IMR-90 (cell line): Measurements from ENCODE around the gene ELAVL4. TPM values are rescaled to one million over a fixed set of nuclear protein-coding genes. Genes with fewer than 3 reads are reported as not detected.

Experiments
- ATAC-seq: fragments of 200-7000 bp; cut with Tn5 transposase; 2 replicates; pipeline ENCODE4 v1.9.1; 2020; ENCODE audit warnings: low read depth, mild to moderate bottlenecking, moderate library complexity
- BruUV-seq: library from RNA; stranded (reverse); fragments of 400-500 nt; replicated peaks from 2 replicates; lab custom pipeline; 2021; lab: Mats Ljungman, UMichigan
- CTCF ChIA-PET: fragments of 300-600 bp; formaldehyde crosslinking; extraction: SDS; loops from one replicate; lab custom pipeline; 2021; ENCODE audit warnings: antibody characterized with exemption; lab: Yijun Ruan, JAX
- POLR2A ChIA-PET: fragments of 300-600 bp; sonication (Branson Sonifier 250); formaldehyde crosslinking; loops from one replicate; lab custom pipeline; 2022; ENCODE audit warnings: antibody characterized with exemption; ENCODE audit not compliant: unreplicated experiment; lab: Charles Lee
- DNase-seq: peaks from one replicate; pipeline ENCODE4 v3.0.0; 2013
- H2AFZ ChIP-seq: replicated peaks from 2 replicates; pipeline ENCODE3; 2013; ENCODE audit warnings: low read length, mild to moderate bottlenecking; ENCODE audit not compliant: poor library complexity
- H2AK5ac ChIP-seq: 2 replicates; pipeline ENCODE4 v1.6.1; 2013; ENCODE audit warnings: low read depth, low read length, inconsistent platforms
- H2AK9ac ChIP-seq: replicated peaks from 2 replicates; pipeline ENCODE3; 2013; ENCODE audit warnings: mild to moderate bottlenecking, low read depth, low read length, moderate library complexity; ENCODE audit not compliant: poor library complexity
- H2BK120ac ChIP-seq: 2 replicates; pipeline ENCODE4 v1.6.1; 2013; ENCODE audit warnings: low read depth, low read length, inconsistent platforms
- H2BK15ac ChIP-seq: 3 replicates; pipeline ENCODE4 v1.6.1; 2013; ENCODE audit warnings: low read depth, low read length, inconsistent platforms
- H2BK20ac ChIP-seq: 2 replicates; pipeline ENCODE4 v1.6.1; 2013; ENCODE audit warnings: low read depth, mild to moderate bottlenecking, inconsistent platforms, low read length, moderate library complexity
- H2BK5ac ChIP-seq: 2 replicates; pipeline ENCODE4 v1.6.1; 2013; ENCODE audit warnings: mild to moderate bottlenecking, low read depth, low read length, inconsistent platforms; ENCODE audit not compliant: poor library complexity, severe bottlenecking
- H3K14ac ChIP-seq: replicated peaks from 2 replicates; pipeline ENCODE4 v1.6.1; 2013; ENCODE audit warnings: low read depth, low read length, inconsistent platforms
- H3K18ac ChIP-seq: 2 replicates; pipeline ENCODE4 v1.6.1; 2013; ENCODE audit warnings: low read depth, low read length, control low read depth
- H3K23ac ChIP-seq: 2 replicates; pipeline ENCODE4 v1.6.1; 2013; ENCODE audit warnings: low read depth, low read length, inconsistent platforms
- H3K27ac ChIP-seq: 2 replicates; pipeline ENCODE4 v1.5.1; 2013; ENCODE audit warnings: mild to moderate bottlenecking, control low read depth, low read length; ENCODE audit not compliant: insufficient read depth
- H3K27me3 ChIP-seq: 2 replicates; pipeline ENCODE4 v1.6.1; 2013; ENCODE audit warnings: low read length; ENCODE audit not compliant: control insufficient read depth, insufficient read depth
- H3K36me3 ChIP-seq: 2 replicates; pipeline ENCODE4 v1.6.1; 2013; ENCODE audit warnings: low read length, mixed read lengths; ENCODE audit not compliant: control insufficient read depth, insufficient read depth
- H3K4ac ChIP-seq: 2 replicates; pipeline ENCODE4 v1.6.1; 2013; ENCODE audit warnings: low read depth, low read length, inconsistent platforms
- H3K4me1 ChIP-seq: 2 replicates; pipeline ENCODE4 v1.6.1; 2013; ENCODE audit warnings: low read length, mixed read lengths; ENCODE audit not compliant: control insufficient read depth, insufficient read depth
- H3K4me2 ChIP-seq: 2 replicates; pipeline ENCODE4 v1.6.1; 2013; ENCODE audit warnings: low read depth, mild to moderate bottlenecking, control low read depth, low read length, moderate library complexity
- H3K4me3 ChIP-seq: 2 replicates; pipeline ENCODE4 v1.5.1; 2013; ENCODE audit warnings: low read depth, mild to moderate bottlenecking, control low read depth, low read length, moderate library complexity; ENCODE audit not compliant: insufficient read depth
- H3K56ac ChIP-seq: 2 replicates; pipeline ENCODE4 v1.6.1; 2013; ENCODE audit warnings: low read length, inconsistent platforms; ENCODE audit not compliant: insufficient read depth; ENCODE audit errors: extremely low read depth
- H3K79me1 ChIP-seq, 2 experiments: 2 replicates each; pipeline ENCODE4 v1.6.1; 2013; ENCODE audit warnings: low read length in 2 of 2, inconsistent platforms in 1 of 2, low read depth in 1 of 2
- H3K9ac ChIP-seq: 2 replicates; pipeline ENCODE4 v1.6.1; 2013; ENCODE audit warnings: low read depth, low read length, control low read depth
- H3K9me1 ChIP-seq: 2 replicates; pipeline ENCODE4 v1.6.1; 2013; ENCODE audit warnings: low read length, inconsistent platforms; ENCODE audit not compliant: insufficient read depth
- H3K9me3 ChIP-seq: 2 replicates; pipeline ENCODE4 v1.6.1; 2013; ENCODE audit warnings: low read length; ENCODE audit not compliant: control insufficient read depth, insufficient read depth
- H4K20me1 ChIP-seq: 2 replicates; pipeline ENCODE4 v1.6.1; 2013; ENCODE audit warnings: low read length, inconsistent platforms; ENCODE audit not compliant: insufficient read depth
- H4K5ac ChIP-seq: 2 replicates; pipeline ENCODE4 v1.6.1; 2013; ENCODE audit warnings: mild to moderate bottlenecking, low read depth, low read length, control low read depth
- H4K8ac ChIP-seq, 2 experiments: 2 replicates each; pipeline ENCODE4 v1.6.1; 2013; ENCODE audit warnings: low read depth in 2 of 2, low read length in 2 of 2, control low read depth in 1 of 2, inconsistent platforms in 1 of 2
- H4K91ac ChIP-seq: 2 replicates; pipeline ENCODE4 v1.6.1; 2013; ENCODE audit warnings: low read depth, low read length, inconsistent platforms; ENCODE audit not compliant: insufficient read depth
- BHLHE40 ChIP-seq: fragments of 150-350 bp; IDR thresholded peaks from 2 replicates; pipeline ENCODE4 v1.6.1; 2016; ENCODE audit warnings: mild to moderate bottlenecking, low read depth, low read length
- CHD1 ChIP-seq: IDR thresholded peaks from 2 replicates; pipeline ENCODE4 v1.6.1; 2012; ENCODE audit warnings: low read depth, low read length, improper control_type of control experiment
- FOS ChIP-seq: fragments of 150-350 bp; IDR thresholded peaks from 2 replicates; pipeline ENCODE4 v1.6.1; 2016; ENCODE audit warnings: low read depth, low read length
- MAFK ChIP-seq: IDR thresholded peaks from 2 replicates; pipeline ENCODE4 v1.6.1; 2012; ENCODE audit warnings: low read depth, low read length, improper control_type of control experiment
- MAZ ChIP-seq: IDR thresholded peaks from 2 replicates; pipeline ENCODE4 v1.6.1; 2012; ENCODE audit warnings: low read depth, mild to moderate bottlenecking, low read length, improper control_type of control experiment, moderate library complexity, borderline replicate concordance
- MXI1 ChIP-seq: IDR thresholded peaks from 2 replicates; pipeline ENCODE4 v1.6.1; 2012; ENCODE audit warnings: low read depth, mild to moderate bottlenecking, low read length, moderate library complexity, borderline replicate concordance
- NFE2L2 ChIP-seq: fragments of 150-350 bp; IDR thresholded peaks from 2 replicates; pipeline ENCODE4 v1.6.1; 2016; ENCODE audit warnings: low read depth, mild to moderate bottlenecking, low read length
- POLR2A ChIP-seq: IDR thresholded peaks from 2 replicates; pipeline ENCODE4 v1.6.1; 2012; ENCODE audit warnings: mild to moderate bottlenecking, low read depth, low read length
- RAD21 ChIP-seq: IDR thresholded peaks from 2 replicates; pipeline ENCODE4 v1.6.1; 2012; ENCODE audit warnings: low read length, improper control_type of control experiment
- RCOR1 ChIP-seq: IDR thresholded peaks from 2 replicates; pipeline ENCODE4 v1.6.1; 2012; ENCODE audit warnings: mild to moderate bottlenecking, low read length, improper control_type of control experiment; ENCODE audit not compliant: insufficient replicate concordance
- RFX5 ChIP-seq: IDR thresholded peaks from 2 replicates; pipeline ENCODE4 v1.8.0; 2012; ENCODE audit warnings: low read depth, mild to moderate bottlenecking, low read length, moderate library complexity
- SMC3 ChIP-seq: fragments of 150-350 bp; IDR thresholded peaks from 2 replicates; pipeline ENCODE4 v1.6.1; 2016; ENCODE audit warnings: low read depth, mild to moderate bottlenecking, antibody characterized with exemption, low read length, moderate library complexity
- USF2 ChIP-seq: fragments of 150-350 bp; IDR thresholded peaks from 2 replicates; pipeline ENCODE4 v1.6.1; 2017; ENCODE audit warnings: mild to moderate bottlenecking, antibody characterized with exemption, low read length, low read depth
- WGBS, 2 experiments: methylation state at CpG; one replicate each; pipeline versions ENCODE4 v1.1.5 to v1.1.7; 2013; ENCODE audit warnings: missing lambda C conversion rate in 2 of 2; ENCODE audit not compliant: insufficient read length in 1 of 2; ENCODE audit errors: extremely low coverage in 2 of 2; 5-methylcytosine and 5-hydroxymethylcytosine counted together
- dilution Hi-C: fragments of 300-500 bp; cut with HindIII; formaldehyde crosslinking; loops from one replicate; pipeline ENCODE4 v1.14.3; 2018; ENCODE audit warnings: low sequenced_read_pairs; ENCODE audit not compliant: unreplicated experiment
- in situ Hi-C: fragments of 300-500 bp; cut with MboI; formaldehyde crosslinking; loops from 3 replicates; pipeline ENCODE4 v1.14.3; 2019; ENCODE audit warnings: low sequenced_read_pairs, inconsistent platforms, mixed read lengths
- intact Hi-C: fragments of 100-400 bp; cut with micrococcal nuclease; formaldehyde crosslinking; loops from 2 replicates; pipeline ENCODE4 v1.10.0; 2022
- polyA plus RNA-seq, 3 experiments: library from polyadenylated mRNA; depleted of rRNA; stranded (reverse); fragments of >200 nt; gene quantifications; 2 replicates each; pipeline ENCODE4 v1.2.3, GENCODE V29; 2012; ENCODE audit warnings: low replicate concordance in 1 of 3
- total RNA-seq: library from RNA; depleted of rRNA; stranded (reverse); fragments of >200 nt; gene quantifications from 2 replicates; pipeline ENCODE4 v1.2.3, GENCODE V29; 2012
- TF ChIP-seq, protein P1 (sequence below): fragments of 150-350 bp; IDR thresholded peaks from 2 replicates; pipeline ENCODE4 v1.6.1; 2016; ENCODE audit warnings: low read depth, mild to moderate bottlenecking, low read length, moderate library complexity, borderline replicate concordance

ELAVL4 gene
- total and polyA plus RNA-seq, 2 of the 4 experiments (the other 2 are of a cell fraction): not detected

- Histone ChIP-seq H3K79me1 (no peaks in the 10 kb centered on the region), H3K4me1 (no peaks in the 10 kb centered on the region), H2BK120ac (no peak overlapping the region), H4K5ac (no peak overlapping the region), H3K4me2 (no peak overlapping the region), H2AK5ac (no peak overlapping the region), H3K27me3 (no peaks in the 10 kb centered on the region), H3K9me3 (peaks cover 11% of the 10 kb centered on the region), H4K91ac (no peak overlapping the region), H3K4ac (no peak overlapping the region), H2BK15ac (no peak overlapping the region), H2BK5ac (no peak overlapping the region), H2AK9ac (no peak overlapping the region), H3K9ac (no peak overlapping the region), H3K27ac (no peak overlapping the region), H4K20me1 (no peaks in the 10 kb centered on the region), H2AFZ (no peak overlapping the region), H3K23ac (no peak overlapping the region), H3K56ac (no peak overlapping the region), H3K4me3 (no peak overlapping the region), H4K8ac (no peak overlapping the region), H3K36me3 (no peaks in the 10 kb centered on the region), H3K18ac (no peak overlapping the region), H3K14ac (no peak overlapping the region), H2BK20ac (no peak overlapping the region), H3K9me1 (no peaks in the 10 kb centered on the region)
- TF ChIP-seq BHLHE40 (no peak), MAFK (no peak), USF2 (no peak), CHD1 (no peak), RCOR1 (no peak), MAZ (no peak), POLR2A (no peak), MXI1 (no peak), RAD21 (no peak), NFE2L2 (no peak), RFX5 (no peak), FOS (no peak), SMC3 (no peak)
- TF ChIP-seq, protein P1, sequence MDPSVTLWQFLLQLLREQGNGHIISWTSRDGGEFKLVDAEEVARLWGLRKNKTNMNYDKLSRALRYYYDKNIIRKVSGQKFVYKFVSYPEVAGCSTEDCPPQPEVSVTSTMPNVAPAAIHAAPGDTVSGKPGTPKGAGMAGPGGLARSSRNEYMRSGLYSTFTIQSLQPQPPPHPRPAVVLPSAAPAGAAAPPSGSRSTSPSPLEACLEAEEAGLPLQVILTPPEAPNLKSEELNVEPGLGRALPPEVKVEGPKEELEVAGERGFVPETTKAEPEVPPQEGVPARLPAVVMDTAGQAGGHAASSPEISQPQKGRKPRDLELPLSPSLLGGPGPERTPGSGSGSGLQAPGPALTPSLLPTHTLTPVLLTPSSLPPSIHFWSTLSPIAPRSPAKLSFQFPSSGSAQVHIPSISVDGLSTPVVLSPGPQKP: no peak
- POLR2A ChIA-PET: no interaction called here
- intact Hi-C loops: no loop called here
- CTCF ChIA-PET: no interaction called here
- ATAC-seq: no peak
- BruUV-seq: no TSS peak
- in situ Hi-C loops: no loop called here
- 29% methylated on average over 3 of the region's 5 CpGs; no CpG with 5 or more reads in 1 of the 2 experiments for WGBS, 2 experiments
- dilution Hi-C loops: no loop called here
- no peak for DNase-seq
Measured at GRCh38 chr1:50243939-50244338, 135.2 kb downstream of the ELAVL4 start.
